NB4 (cell line): Measurements from ENCODE around the gene GPATCH8.

Experiments
- CTCF ChIP-seq: IDR thresholded peaks from one replicate; pipeline ENCODE4 v1.5.1; 2012; ENCODE audit warnings: low read depth, low read length
- MYC ChIP-seq: IDR thresholded peaks from 2 replicates; pipeline ENCODE4 v1.6.1; 2011; ENCODE audit warnings: low read depth, low read length
- POLR2A ChIP-seq: IDR thresholded peaks from 2 replicates; pipeline ENCODE4 v1.6.1; 2011; ENCODE audit warnings: mild to moderate bottlenecking; ENCODE audit not compliant: insufficient read length; ENCODE audit errors: extremely low read depth
- TF ChIP-seq, protein P1 (sequence below): IDR thresholded peaks from 2 replicates; pipeline ENCODE4 v1.6.1; 2011; ENCODE audit warnings: low read depth, low read length

GRCh38 chr17:44466339-44466738 lies 36.9 kb downstream of the GPATCH8 start:
- TF ChIP-seq CTCF (no peak), POLR2A (no peak), MYC (no peak)
- TF ChIP-seq, protein P1, sequence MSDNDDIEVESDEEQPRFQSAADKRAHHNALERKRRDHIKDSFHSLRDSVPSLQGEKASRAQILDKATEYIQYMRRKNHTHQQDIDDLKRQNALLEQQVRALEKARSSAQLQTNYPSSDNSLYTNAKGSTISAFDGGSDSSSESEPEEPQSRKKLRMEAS = no peak
